Esophagus squamous epithelium (tissue), 5 donors: ENCODE measurements around the gene NAA40. TPM values are rescaled to one million over a fixed set of nuclear protein-coding genes. Genes with fewer than 3 reads are reported as not detected.
A peak's percentile ranks its signal among the peaks of the same experiment; 100 is the strongest.

Experiments
- DNase-seq: peaks from one replicate; lab custom pipeline; 2025; lab: John Stamatoyannopoulos, UW
- H3K27ac ChIP-seq, 4 donors: fragments of 200-600 bp; sonication (generic); one replicate each; pipeline ENCODE4 v1.5.1; 2016 to 2019; ENCODE audit warnings: mild to moderate bottlenecking in 1 of 4
- H3K27me3 ChIP-seq, 4 donors: fragments of 200-600 bp; sonication (generic); 1 replicate in 3 of 4; 2 replicates in 1 of 4; pipeline versions ENCODE4 v1.5.1 to v1.6.0; 2017 to 2021; ENCODE audit warnings: antibody characterized with exemption in 1 of 4
- H3K36me3 ChIP-seq, 3 donors: fragments of 200-600 bp; sonication (generic); one replicate each; pipeline ENCODE4 v1.5.1; 2016 to 2019
- H3K4me1 ChIP-seq, 3 donors: fragments of 200-600 bp; sonication (generic); one replicate each; pipeline ENCODE4 v1.5.1; 2017 to 2019
- H3K4me3 ChIP-seq, 4 donors: fragments of 200-600 bp; sonication (generic); 1 replicate in 3 of 4; 2 replicates in 1 of 4; pipeline ENCODE4 v1.5.1; 2016 to 2019; ENCODE audit warnings: mild to moderate bottlenecking in 2 of 4, moderate library complexity in 1 of 4
- H3K9me3 ChIP-seq, 3 donors: fragments of 200-600 bp; sonication (generic); one replicate each; pipeline ENCODE4 v1.5.1; 2016 to 2019
- POLR2A ChIP-seq, 4 donors: fragments of 450-650 bp; IDR thresholded peaks; one replicate each; pipeline ENCODE4 v1.6.1; 2017; ENCODE audit warnings: antibody characterized with exemption in 4 of 4, mild to moderate bottlenecking in 4 of 4, moderate library complexity in 3 of 4
- WGBS, 2 donors: methylation state at CpG; one replicate each; pipeline ENCODE4 v1.1.5; 2018; 5-methylcytosine and 5-hydroxymethylcytosine counted together
- intact Hi-C: fragments of 100-400 bp; cut with DNase I; formaldehyde crosslinking; loops from one replicate; pipeline ENCODE4 v1.15.0; 2022
- total RNA-seq, 4 donors: library from RNA; depleted of rRNA; stranded (reverse); fragments of >200 nt; gene quantifications; one replicate each; pipeline ENCODE4 v1.1.0, GENCODE V29; 2016
- TF ChIP-seq, protein P1 (sequence below), 6 experiments: fragments of 450-650 bp in 4 of 6; fragments of 200-600 bp in 2 of 6; sonication (generic) in 2 of 6; IDR thresholded peaks; one replicate each; pipeline ENCODE4 v1.5.1; 2016 to 2019; ENCODE audit warnings: antibody characterized with exemption in 6 of 6, mild to moderate bottlenecking in 4 of 6, moderate library complexity in 4 of 6
- donor health status: DM: yes; HTN: yes; CAD: no.

The NAA40 gene
- total RNA-seq, 4 donors from 2014 or later, result 9.8 to 13.2 (median 11.2) TPM

DNA sequence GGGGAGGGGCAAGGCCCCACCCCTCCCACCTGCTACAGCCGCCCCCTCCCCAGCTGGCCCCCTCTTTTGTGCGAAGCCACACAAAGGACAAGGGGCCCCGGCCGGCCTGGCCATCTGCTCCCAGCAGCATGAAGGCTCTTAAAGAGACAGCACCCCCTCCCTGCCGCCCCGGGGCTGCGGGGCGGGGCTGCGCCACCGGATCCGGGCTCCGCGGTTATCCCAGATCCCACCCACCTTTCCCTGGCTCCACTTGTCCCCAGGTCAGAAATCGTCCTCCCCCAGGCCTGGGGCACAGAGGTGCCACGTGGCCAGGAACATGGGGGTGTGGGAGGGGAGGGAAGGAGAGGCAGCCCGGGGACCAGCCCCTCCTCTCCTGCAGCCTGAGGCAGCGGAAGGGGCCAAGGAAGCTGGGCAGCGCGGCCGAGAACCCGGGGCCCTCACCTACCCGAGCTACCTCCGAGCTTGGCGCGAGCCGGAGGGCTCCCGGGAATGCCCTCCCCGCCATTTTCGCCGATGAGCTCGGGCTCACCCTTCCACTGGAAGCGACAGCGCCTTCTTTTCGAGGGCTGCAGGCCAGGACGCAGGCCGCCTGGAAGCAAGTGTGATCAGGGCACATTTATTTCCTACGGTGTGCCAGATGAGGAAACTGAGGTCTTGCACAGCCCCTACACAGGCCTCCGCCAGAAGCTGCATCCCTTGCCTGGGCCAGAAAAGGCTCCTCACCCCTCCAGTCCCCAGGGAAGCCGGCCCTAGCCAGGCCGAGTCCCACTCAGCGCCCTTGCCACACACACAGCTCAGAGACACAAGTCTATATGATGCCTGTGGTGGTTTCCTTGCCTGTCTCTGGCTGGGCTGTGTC lies 19.3 kb upstream of the NAA40 start:
- Histone ChIP-seq H3K4me3 (peak overlapping the region; percentile 11 to 61 (median 42)), H3K27me3 (peaks cover 0 to 17% (median 0%) of the 10 kb centered on the region in 4 donors), H3K9me3 (no peaks in the 10 kb centered on the region), H3K4me1 (peaks cover 44 to 68% (median 51%) of the 10 kb centered on the region in 3 donors), H3K36me3 (no peaks in the 10 kb centered on the region), H3K27ac (peak overlapping the region; percentile 28 to 88 (median 80))
- no peak for TF ChIP-seq POLR2A (IDR thresholded peaks at IDR 0.05)
- TF ChIP-seq, protein P1, sequence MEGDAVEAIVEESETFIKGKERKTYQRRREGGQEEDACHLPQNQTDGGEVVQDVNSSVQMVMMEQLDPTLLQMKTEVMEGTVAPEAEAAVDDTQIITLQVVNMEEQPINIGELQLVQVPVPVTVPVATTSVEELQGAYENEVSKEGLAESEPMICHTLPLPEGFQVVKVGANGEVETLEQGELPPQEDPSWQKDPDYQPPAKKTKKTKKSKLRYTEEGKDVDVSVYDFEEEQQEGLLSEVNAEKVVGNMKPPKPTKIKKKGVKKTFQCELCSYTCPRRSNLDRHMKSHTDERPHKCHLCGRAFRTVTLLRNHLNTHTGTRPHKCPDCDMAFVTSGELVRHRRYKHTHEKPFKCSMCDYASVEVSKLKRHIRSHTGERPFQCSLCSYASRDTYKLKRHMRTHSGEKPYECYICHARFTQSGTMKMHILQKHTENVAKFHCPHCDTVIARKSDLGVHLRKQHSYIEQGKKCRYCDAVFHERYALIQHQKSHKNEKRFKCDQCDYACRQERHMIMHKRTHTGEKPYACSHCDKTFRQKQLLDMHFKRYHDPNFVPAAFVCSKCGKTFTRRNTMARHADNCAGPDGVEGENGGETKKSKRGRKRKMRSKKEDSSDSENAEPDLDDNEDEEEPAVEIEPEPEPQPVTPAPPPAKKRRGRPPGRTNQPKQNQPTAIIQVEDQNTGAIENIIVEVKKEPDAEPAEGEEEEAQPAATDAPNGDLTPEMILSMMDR (IDR thresholded peaks at IDR 0.05), result no peak
- DNase-seq, result no peak
- WGBS, 2 donors, result 21 to 82% methylated on average over 2 to 26 of the region's 41 CpGs
- intact Hi-C loops, result no loop called here

DNA sequence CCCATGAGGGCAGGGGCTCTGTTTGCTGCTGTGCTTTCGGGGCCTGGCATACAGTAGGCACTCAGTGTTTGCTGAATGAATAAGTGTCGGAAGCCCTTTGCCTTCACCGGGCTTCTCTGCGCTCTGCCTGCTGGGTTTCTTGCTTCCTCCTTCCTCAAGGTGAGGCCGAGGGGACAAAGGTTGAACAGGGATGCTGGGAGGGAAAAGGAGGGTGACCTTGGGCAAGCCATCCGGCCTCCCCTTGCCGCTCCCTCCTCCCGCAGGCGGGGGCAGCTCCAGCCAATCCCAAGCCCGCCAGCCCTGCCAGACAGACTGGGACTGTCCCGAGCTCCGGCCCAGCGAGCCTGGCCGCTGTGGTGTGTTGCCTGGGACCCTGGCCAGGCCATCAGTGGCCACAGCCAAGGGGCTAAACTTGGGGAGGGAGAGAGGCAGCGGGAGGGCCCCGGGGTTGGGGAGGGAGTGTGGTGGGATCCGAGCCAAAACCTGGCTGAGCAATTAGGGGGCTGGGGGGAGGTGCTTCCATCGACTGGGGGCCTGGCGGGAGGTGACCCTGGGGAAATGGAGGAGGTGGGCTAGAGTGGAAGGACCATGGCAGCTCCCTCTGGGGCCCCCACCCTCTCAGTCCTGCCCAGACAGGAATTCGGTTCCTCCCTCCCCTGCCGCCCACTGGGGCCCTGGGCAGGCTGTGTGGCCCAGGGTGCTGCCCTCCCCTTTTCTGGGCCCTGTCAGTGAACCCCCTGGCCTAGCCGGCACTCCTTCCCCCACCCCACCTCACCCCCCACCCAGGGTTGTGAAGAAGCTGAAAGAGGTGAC lies 18.5 kb upstream of the NAA40 start:
- intact Hi-C loops, result no loop called here
- Histone ChIP-seq H3K4me3 (peak overlapping the region in 1 of 4 donors; percentile 61), H3K36me3 (no peaks in the 10 kb centered on the region), H3K27me3 (peaks cover 0 to 14% (median 0%) of the 10 kb centered on the region in 4 donors), H3K4me1 (peaks cover 44 to 64% (median 49%) of the 10 kb centered on the region in 3 donors), H3K27ac (peak overlapping the region; percentile 28 to 88 (median 80)), H3K9me3 (no peaks in the 10 kb centered on the region)
- DNase-seq, result no peak
- no peak for TF ChIP-seq POLR2A (IDR thresholded peaks at IDR 0.05)
- TF ChIP-seq, protein P1 (IDR thresholded peaks at IDR 0.05), result no peak
- 80 to 100% methylated on average over 1 to 3 of the region's 22 CpGs for WGBS, 2 donors

DNA sequence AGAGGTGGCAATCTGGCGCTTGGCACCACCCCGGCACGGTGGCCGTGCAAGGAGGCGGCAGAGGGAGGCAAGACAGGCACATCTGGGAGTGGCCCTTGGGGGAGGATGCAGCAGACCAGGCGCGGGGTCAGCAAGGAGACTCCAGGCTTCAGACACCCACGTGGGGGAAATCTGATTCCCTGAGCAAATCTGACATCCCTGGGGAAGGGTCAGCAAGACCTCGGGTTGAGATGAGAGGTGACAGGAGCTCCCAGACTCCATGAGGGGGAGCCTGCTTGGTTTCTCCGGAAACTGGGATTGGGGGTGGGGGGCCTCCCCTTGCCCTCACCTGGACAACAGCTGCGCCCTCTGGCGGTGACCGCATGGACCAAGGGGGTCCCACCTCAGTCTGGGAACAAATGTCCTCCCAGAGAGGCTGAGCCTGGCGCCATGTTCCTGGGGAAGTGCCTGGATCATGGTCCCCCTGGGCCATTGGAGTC lies 17.8 kb upstream of the NAA40 start:
- DNase-seq, result no peak
- intact Hi-C loops, result no loop called here
- Histone ChIP-seq H3K27ac (peak overlapping the region in 3 of 4 donors; percentile 78 to 88 (median 83)), H3K27me3 (peaks cover 0 to 7% (median 0%) of the 10 kb centered on the region in 4 donors), H3K9me3 (no peaks in the 10 kb centered on the region), H3K36me3 (no peaks in the 10 kb centered on the region), H3K4me1 (peaks cover 41 to 57% (median 43%) of the 10 kb centered on the region in 3 donors), H3K4me3 (no peak overlapping the region)
- 50% methylated on average over 6 of the region's 14 CpGs; no CpG with 5 or more reads in 1 of the 2 donors for WGBS, 2 donors
- TF ChIP-seq POLR2A (IDR thresholded peaks at IDR 0.05), result no peak
- TF ChIP-seq, protein P1 (IDR thresholded peaks at IDR 0.05), result peak in 3 of 6 experiments; percentile 22 to 32 (median 29)

DNA sequence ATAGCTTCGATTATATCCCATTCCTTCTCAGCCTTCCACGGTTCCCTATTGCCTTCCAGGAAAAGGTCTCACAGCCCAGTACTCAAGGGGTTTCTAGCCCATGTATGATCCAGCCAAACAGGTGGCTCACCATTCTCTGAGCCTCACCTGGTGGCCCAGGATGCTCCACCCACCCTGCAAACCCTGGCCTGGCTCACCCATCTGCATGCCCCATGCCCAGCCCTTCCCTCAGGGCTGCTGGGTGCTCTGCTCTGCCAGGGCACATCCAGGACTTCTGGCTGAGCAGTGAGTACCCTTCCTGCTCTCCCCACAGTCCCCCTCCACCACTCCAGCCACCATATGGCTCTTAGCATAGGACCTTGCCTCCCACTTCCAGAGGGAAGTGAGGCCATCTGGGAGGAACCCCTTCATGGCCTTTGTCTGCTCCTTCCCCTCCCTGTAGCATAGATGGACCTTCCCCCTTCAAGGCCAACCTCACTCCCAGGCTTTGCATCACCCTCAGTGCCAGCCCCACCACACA lies 16.1 kb upstream of the NAA40 start:
- Histone ChIP-seq H3K27me3 (no peaks in the 10 kb centered on the region), H3K36me3 (no peaks in the 10 kb centered on the region), H3K4me1 (peaks cover 26 to 41% (median 27%) of the 10 kb centered on the region in 3 donors), H3K27ac (no peak overlapping the region), H3K9me3 (no peaks in the 10 kb centered on the region), H3K4me3 (no peak overlapping the region)
- 57 to 64% methylated on average over 2 of the region's 2 CpGs for WGBS, 2 donors
- intact Hi-C loops, result no loop called here
- TF ChIP-seq POLR2A (IDR thresholded peaks at IDR 0.05), result no peak
- TF ChIP-seq, protein P1 (IDR thresholded peaks at IDR 0.05), result no peak
- no peak for DNase-seq
